Measurements from ENCODE around the gene ITPR2.

DNA sequence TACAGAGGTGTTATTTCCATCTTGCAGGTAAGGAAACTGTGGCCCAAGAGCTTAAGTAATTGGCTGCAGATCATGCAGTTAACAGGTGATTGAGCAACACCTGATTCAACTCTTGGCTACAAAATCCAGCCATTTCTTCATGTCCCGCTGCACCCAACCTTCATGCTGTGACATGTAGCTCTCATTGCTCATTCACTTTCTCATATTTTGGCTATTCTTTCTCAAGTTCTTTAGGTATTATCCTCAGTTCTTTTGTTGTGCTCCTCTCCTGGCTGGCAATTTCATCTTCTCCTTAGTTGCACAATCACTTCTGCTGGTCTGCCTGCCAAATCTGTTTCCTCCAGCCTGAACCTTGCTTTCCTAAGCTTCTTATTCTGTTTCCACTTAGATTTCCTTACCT, 336.8 kb downstream of the ITPR2 start:
- TF ChIP-seq, protein P1, sequence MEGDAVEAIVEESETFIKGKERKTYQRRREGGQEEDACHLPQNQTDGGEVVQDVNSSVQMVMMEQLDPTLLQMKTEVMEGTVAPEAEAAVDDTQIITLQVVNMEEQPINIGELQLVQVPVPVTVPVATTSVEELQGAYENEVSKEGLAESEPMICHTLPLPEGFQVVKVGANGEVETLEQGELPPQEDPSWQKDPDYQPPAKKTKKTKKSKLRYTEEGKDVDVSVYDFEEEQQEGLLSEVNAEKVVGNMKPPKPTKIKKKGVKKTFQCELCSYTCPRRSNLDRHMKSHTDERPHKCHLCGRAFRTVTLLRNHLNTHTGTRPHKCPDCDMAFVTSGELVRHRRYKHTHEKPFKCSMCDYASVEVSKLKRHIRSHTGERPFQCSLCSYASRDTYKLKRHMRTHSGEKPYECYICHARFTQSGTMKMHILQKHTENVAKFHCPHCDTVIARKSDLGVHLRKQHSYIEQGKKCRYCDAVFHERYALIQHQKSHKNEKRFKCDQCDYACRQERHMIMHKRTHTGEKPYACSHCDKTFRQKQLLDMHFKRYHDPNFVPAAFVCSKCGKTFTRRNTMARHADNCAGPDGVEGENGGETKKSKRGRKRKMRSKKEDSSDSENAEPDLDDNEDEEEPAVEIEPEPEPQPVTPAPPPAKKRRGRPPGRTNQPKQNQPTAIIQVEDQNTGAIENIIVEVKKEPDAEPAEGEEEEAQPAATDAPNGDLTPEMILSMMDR (IDR thresholded peaks at IDR 0.05), result no peak
- TF ChIP-seq POLR2A (IDR thresholded peaks at IDR 0.05) (no peak), POLR2AphosphoS5 (IDR thresholded peaks at IDR 0.05; ENCODE audit: insufficient read depth in 1 of 2, low read depth in 1 of 2) (peak in 1 of 2 donors; percentile 70)
